ENCODE results near the gene OLIG1. TPM values are rescaled to one million over a fixed set of nuclear protein-coding genes. Genes with fewer than 3 reads are reported as not detected.

The OLIG1 gene
- total RNA-seq, 1 experiment from 2014 or later: not detected

GRCh38 chr21:33026878-33027400 lies 43.0 kb upstream of the OLIG1 start:
- CTCF ChIA-PET: no interaction called here
- ATAC-seq (no peak), DNase-seq (no peak)
- peaks cover 85% of the 10 kb centered on the region for H3K27me3 ChIP-seq (ENCODE audit: low read length)
- no peaks in the 10 kb centered on the region for H3K79me2 ChIP-seq (ENCODE audit: low read length)
- no peaks in the 10 kb centered on the region for H3F3A ChIP-seq (ENCODE audit: low read length, unreplicated experiment)
- TF ChIP-seq EZH2 (IDR thresholded peaks at IDR 0.05; ENCODE audit: low read length, unreplicated experiment) (no peak), EZH2phosphoT487 (IDR thresholded peaks at IDR 0.05; ENCODE audit: borderline replicate concordance, low read length) (no peak)
- H3K9me3 ChIP-seq (ENCODE audit: low read length): no peaks in the 10 kb centered on the region
- BruUV-seq (replicated peaks): no TSS peak
- no peaks in the 10 kb centered on the region for H3K36me3 ChIP-seq (ENCODE audit: low read depth, low read length)
- POLR2A ChIA-PET (ENCODE audit: unreplicated experiment): no interaction called here
- H3K9ac ChIP-seq (ENCODE audit: low read length): no peak overlapping the region
- H3K27ac ChIP-seq (ENCODE audit: low read length): no peak overlapping the region
- no peak overlapping the region for H3K4me2 ChIP-seq (ENCODE audit: low read length)
- H3K9me2 ChIP-seq (replicated peaks; ENCODE audit: low read length): no peaks in the 10 kb centered on the region
- H4K20me1 ChIP-seq (ENCODE audit: low read length): no peaks in the 10 kb centered on the region
- intact Hi-C loops (cut with micrococcal nuclease): no loop called here
- H2AFZ ChIP-seq (ENCODE audit: low read length): no peak overlapping the region
- no peak overlapping the region for H3K4me3 ChIP-seq (ENCODE audit: low read length)
- no peaks in the 10 kb centered on the region for H3K4me1 ChIP-seq (ENCODE audit: insufficient read depth, low read length)

GRCh38 chr21:33027401-33028286 lies 42.3 kb upstream of the OLIG1 start:
- Histone ChIP-seq H3K4me2 (ENCODE audit: low read length) (no peak overlapping the region), H3K27me3 (ENCODE audit: low read length) (peaks cover 84% of the 10 kb centered on the region), H2AFZ (ENCODE audit: low read length) (no peak overlapping the region), H3K9me2 (replicated peaks; ENCODE audit: low read length) (no peaks in the 10 kb centered on the region), H4K20me1 (ENCODE audit: low read length) (no peaks in the 10 kb centered on the region), H3K9me3 (ENCODE audit: low read length) (no peaks in the 10 kb centered on the region), H3F3A (ENCODE audit: low read length, unreplicated experiment) (no peaks in the 10 kb centered on the region), H3K4me1 (ENCODE audit: insufficient read depth, low read length) (no peaks in the 10 kb centered on the region), H3K79me2 (ENCODE audit: low read length) (no peaks in the 10 kb centered on the region), H3K9ac (ENCODE audit: low read length) (no peak overlapping the region), H3K4me3 (ENCODE audit: low read length) (no peak overlapping the region), H3K27ac (ENCODE audit: low read length) (no peak overlapping the region), H3K36me3 (ENCODE audit: low read depth, low read length) (no peaks in the 10 kb centered on the region)
- BruUV-seq (replicated peaks): no TSS peak
- intact Hi-C loops (cut with micrococcal nuclease): no loop called here
- TF ChIP-seq EZH2 (IDR thresholded peaks at IDR 0.05; ENCODE audit: low read length, unreplicated experiment) (no peak), EZH2phosphoT487 (IDR thresholded peaks at IDR 0.05; ENCODE audit: borderline replicate concordance, low read length) (no peak)
- TF ChIP-seq, protein P1, sequence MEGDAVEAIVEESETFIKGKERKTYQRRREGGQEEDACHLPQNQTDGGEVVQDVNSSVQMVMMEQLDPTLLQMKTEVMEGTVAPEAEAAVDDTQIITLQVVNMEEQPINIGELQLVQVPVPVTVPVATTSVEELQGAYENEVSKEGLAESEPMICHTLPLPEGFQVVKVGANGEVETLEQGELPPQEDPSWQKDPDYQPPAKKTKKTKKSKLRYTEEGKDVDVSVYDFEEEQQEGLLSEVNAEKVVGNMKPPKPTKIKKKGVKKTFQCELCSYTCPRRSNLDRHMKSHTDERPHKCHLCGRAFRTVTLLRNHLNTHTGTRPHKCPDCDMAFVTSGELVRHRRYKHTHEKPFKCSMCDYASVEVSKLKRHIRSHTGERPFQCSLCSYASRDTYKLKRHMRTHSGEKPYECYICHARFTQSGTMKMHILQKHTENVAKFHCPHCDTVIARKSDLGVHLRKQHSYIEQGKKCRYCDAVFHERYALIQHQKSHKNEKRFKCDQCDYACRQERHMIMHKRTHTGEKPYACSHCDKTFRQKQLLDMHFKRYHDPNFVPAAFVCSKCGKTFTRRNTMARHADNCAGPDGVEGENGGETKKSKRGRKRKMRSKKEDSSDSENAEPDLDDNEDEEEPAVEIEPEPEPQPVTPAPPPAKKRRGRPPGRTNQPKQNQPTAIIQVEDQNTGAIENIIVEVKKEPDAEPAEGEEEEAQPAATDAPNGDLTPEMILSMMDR (conservative IDR thresholded peaks at IDR 0.05; ENCODE audit: low read depth, low read length): no peak
- POLR2A ChIA-PET (ENCODE audit: unreplicated experiment): no interaction called here
- ATAC-seq (no peak), DNase-seq (no peak)
- CTCF ChIA-PET: no interaction called here

- Histone ChIP-seq H4K20me1 (ENCODE audit: low read length) (no peaks in the 10 kb centered on the region), H3K4me1 (ENCODE audit: insufficient read depth, low read length) (no peaks in the 10 kb centered on the region), H3K9ac (ENCODE audit: low read length) (no peak overlapping the region), H3K9me3 (ENCODE audit: low read length) (no peaks in the 10 kb centered on the region), H3K4me3 (ENCODE audit: low read length) (no peak overlapping the region), H3K27ac (ENCODE audit: low read length) (no peak overlapping the region), H2AFZ (ENCODE audit: low read length) (no peak overlapping the region), H3K79me2 (ENCODE audit: low read length) (no peaks in the 10 kb centered on the region), H3K27me3 (ENCODE audit: low read length) (peaks cover 77% of the 10 kb centered on the region), H3F3A (ENCODE audit: low read length, unreplicated experiment) (no peaks in the 10 kb centered on the region), H3K9me2 (replicated peaks; ENCODE audit: low read length) (no peaks in the 10 kb centered on the region), H3K36me3 (ENCODE audit: low read depth, low read length) (no peaks in the 10 kb centered on the region), H3K4me2 (ENCODE audit: low read length) (no peak overlapping the region)
- no TSS peak for BruUV-seq (replicated peaks)
- TF ChIP-seq EZH2phosphoT487 (IDR thresholded peaks at IDR 0.05; ENCODE audit: borderline replicate concordance, low read length) (no peak), EZH2 (IDR thresholded peaks at IDR 0.05; ENCODE audit: low read length, unreplicated experiment) (no peak)
- TF ChIP-seq, protein P1 (conservative IDR thresholded peaks at IDR 0.05; ENCODE audit: low read depth, low read length): no peak
- intact Hi-C loops (cut with micrococcal nuclease): no loop called here
- CTCF ChIA-PET: no interaction called here
- POLR2A ChIA-PET (ENCODE audit: unreplicated experiment): no interaction called here
- ATAC-seq (no peak), DNase-seq (no peak)
Measured at GRCh38 chr21:33028287-33028670, 41.7 kb upstream of the OLIG1 start.

Measured in PC-3 (cell line).